ENCODE results near the gene CCDC97. TPM values are rescaled to one million over a fixed set of nuclear protein-coding genes. Genes with fewer than 3 reads are reported as not detected.

CCDC97 gene
- total RNA-seq, 2 donors from 2014 or later, result 24.7 to 43.1 TPM

DNA sequence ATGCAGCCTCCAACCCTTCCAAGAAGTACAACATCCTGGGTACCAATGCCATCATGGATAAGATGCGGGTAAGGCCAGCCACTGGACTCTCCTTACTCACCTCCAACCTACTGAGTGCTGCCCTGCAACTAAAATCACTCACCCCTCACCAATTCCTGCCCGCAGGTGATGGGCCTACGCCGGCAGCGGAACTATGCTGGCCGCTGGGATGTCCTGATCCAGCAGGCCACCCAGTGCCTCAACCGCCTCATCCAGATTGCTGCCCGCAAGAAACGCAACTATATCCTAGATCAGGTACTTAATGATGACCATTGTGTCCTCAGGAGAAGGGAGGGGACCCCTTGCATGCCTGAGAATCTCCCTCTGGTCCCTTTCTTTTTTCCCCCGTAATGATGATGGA, 15.6 kb upstream of the CCDC97 start:
- Mint-ChIP-seq H3K9me3 (no peaks in the 10 kb centered on the region), H3K27ac (peak overlapping the region in 1 of 2 donors; percentile 70), H3K36me3 (peaks cover 41 to 49% of the 10 kb centered on the region in 2 donors)
- ATAC-seq, result no peak
- DNase-seq (ENCODE audit: low spot score in 2 of 2), result no peak

DNA sequence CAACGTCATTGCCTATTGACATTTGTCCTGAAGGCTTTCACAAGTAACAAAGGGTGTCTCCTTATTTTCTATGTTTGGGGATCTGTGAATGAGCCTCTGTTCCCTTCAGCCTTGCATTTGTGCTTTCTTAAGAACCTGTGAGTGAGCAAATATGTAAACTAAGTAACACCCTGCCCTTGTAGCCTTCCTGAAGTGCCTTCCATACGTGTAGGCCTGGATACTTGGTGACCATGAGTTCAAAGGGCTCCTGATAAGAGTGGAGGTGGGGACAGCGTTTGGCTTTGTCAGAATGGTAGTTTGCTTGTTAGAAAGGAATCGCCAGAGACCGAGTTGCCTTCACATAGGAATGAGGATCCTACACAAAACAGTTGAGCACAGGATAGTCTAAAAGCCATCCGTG, 14.5 kb upstream of the CCDC97 start:
- H3K9me3 Mint-ChIP-seq, result no peaks in the 10 kb centered on the region
- peak overlapping the region; percentile 16 to 85 for H3K27ac Mint-ChIP-seq
- ATAC-seq, result no peak
- no peak for DNase-seq (ENCODE audit: low spot score in 2 of 2)
- H3K36me3 Mint-ChIP-seq, result peaks cover 50 to 60% of the 10 kb centered on the region in 2 donors

DNA sequence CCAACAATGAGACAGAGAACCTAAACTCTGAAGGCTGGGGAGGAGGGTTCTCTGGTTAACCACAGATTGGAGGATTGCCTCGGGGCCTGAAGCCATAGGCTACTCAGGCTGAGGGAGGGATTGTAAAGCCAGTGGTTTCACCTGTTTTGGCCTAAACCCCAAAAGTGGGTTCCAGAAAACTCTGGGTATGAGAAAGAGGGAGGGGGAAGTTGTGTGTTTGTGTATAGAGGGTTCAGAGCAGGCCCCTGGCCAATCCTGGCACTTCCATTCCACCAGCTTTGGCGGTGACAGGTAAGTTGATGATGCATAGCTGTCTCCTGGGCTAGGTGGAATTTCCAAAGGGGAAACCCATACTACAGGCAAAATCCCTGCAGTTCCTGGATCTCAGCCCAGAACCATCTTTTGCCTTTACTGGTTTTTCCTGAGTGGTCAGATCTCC, 13.5 kb upstream of the CCDC97 start:
- peak in 1 of 2 donors; percentile 54 for ATAC-seq
- no peaks in the 10 kb centered on the region for H3K9me3 Mint-ChIP-seq
- H3K27ac Mint-ChIP-seq, result peak overlapping the region; percentile 85 to 95
- H3K36me3 Mint-ChIP-seq, result peaks cover 59 to 66% of the 10 kb centered on the region in 2 donors
- no peak for DNase-seq (ENCODE audit: low spot score in 2 of 2)

DNA sequence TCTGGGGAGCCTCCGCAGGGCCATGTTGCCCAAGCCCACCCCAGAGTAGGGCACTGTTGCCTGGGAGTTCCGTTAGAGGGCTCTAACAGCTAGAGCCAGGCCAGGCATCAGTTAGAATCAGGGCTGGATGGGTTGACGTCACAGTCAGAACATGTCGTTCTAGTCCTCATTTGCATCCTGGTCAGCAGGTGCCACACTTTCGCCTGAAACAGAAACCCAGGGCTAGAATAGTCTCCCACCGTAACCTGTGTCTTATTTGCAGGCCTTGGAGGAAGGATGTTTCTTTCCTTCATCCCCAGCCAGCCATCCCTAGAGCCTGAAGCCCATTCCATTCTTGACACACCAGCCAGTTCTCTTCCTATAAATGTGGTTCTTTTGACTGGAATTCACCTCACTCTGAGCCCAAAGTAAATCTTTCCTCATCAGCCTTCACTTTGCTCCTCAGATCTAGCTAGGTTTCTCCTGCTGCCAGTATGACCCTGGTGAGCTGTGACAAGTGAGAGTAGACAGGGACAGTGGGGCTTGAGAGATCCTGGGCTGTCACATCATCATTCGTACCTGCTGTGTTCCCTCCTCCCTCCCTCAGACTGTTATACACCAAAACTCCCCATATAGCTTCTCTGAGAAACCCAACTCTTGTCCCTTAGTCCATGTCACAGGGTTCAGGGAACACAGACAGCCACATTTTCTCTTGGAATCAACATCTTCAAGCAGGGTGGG, 12.2 kb upstream of the CCDC97 start:
- Mint-ChIP-seq H3K9me3 (no peaks in the 10 kb centered on the region), H3K36me3 (peaks cover 63 to 64% of the 10 kb centered on the region in 2 donors), H3K27ac (peak overlapping the region; percentile 85 to 95)
- DNase-seq (ENCODE audit: low spot score in 2 of 2) (no peak), ATAC-seq (peak in 1 of 2 donors; percentile 17)

DNA sequence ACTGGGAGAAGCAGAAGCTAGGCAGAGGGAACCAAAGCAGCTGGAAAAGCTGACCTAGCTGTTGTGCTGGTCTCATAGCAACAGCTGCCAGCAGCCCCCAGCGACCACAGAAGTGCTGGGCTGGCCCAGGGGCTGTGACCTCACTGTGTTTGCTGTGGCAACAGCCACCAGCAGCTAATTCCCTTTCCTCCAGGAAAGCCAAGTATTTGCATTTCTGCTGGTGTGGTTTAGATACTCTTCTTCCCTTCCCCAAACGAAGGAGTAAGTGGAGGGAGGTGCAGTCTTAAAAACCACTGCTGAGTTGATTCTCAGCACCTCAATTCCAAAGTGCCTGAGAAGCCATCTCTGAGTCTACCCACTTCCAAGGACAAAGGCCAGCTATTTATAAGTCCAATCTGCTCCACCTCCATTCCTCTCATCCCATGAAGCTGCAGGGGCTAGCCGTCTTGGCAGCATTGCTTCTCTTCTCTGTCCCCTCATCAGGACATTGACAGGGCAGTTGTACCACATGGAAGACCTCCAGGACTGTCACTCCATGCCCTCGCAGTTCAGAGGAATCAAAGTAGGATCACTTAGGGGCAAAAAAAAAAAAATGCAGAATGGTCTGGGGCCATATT, 11.5 kb upstream of the CCDC97 start:
- H3K9me3 Mint-ChIP-seq, result no peaks in the 10 kb centered on the region
- DNase-seq (ENCODE audit: low spot score in 2 of 2), result no peak
- peaks cover 64 to 66% of the 10 kb centered on the region in 2 donors for H3K36me3 Mint-ChIP-seq
- H3K27ac Mint-ChIP-seq, result peak overlapping the region; percentile 85 to 95
- peak in 1 of 2 donors; percentile 35 for ATAC-seq

DNA sequence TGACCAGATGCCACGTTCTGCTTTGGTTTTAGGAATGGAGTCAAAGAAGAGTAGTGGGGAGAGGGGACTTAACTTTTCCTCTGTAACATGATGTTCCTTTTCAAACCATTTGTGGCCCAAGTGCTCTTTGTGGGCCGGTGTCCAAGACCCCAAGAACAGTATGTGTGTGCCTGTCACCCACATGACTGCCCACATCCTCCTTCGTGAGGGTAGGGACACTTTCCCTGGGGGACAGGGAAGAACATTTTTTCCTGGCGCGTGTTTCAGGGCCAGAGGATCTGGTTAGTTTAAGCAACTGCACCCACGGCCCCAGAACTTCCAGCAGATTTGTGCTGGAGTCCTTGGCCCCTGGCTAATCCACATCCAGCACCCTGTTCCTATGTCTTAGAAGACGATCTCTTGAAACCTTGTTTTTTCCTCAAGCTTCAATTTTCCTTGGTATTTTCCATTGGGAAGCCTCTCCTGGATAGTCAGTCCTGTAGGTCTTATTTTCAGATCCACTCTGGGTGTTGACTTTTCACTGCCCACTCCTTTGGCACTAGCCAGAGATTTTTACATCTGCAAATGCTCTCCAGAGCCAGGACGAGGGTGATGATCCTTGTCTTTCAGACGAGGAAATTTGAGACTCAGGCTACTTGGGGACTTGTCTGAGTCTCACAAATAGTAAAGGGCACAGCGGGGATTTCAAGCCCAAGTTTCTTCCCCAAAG, 10.8 kb upstream of the CCDC97 start:
- no peak for DNase-seq (ENCODE audit: low spot score in 2 of 2)
- Mint-ChIP-seq H3K36me3 (peaks cover 63 to 66% of the 10 kb centered on the region in 2 donors), H3K27ac (peak overlapping the region in 1 of 2 donors; percentile 85), H3K9me3 (no peaks in the 10 kb centered on the region)
- ATAC-seq, result no peak

DNA sequence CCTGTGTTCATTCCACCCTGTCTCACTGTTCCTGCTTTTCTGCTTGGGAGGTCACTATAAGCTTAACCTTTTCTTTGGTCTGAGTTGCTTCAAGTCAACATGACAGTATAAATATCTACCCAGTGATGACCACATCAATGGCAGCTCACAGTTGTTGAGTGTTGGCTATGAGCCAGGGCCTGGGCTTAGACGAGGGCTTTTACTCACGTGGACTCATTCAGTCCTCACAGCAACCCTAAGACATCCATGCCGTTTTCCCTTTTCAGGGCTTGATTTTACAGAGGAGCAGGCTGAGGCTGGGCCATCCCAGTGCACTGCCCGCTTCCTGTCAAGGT, 10.2 kb upstream of the CCDC97 start:
- Mint-ChIP-seq H3K27ac (peak overlapping the region in 1 of 2 donors; percentile 85), H3K36me3 (peaks cover 62 to 64% of the 10 kb centered on the region in 2 donors), H3K9me3 (no peaks in the 10 kb centered on the region)
- DNase-seq (ENCODE audit: low spot score in 2 of 2) (no peak), ATAC-seq (no peak)

DNA sequence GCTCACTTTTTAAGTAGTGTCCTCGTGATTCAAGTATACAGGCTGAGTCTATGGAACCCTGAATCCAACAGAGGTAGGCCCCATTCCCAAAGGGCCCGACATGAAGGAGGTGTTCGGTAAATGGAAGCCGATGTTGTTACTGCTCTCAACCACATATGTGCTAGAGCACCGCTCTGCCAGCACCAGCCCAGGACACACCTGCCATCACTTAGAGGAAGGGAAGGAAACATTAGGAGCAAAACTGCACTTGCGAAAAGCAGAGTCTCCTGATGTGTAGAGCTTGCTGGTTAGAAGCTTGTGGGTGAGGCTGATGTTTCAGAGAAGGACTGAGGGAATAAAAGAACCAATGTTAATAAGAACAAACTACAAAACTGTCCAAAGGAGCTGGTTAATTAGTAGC, 9.4 kb upstream of the CCDC97 start:
- ATAC-seq (no peak), DNase-seq (ENCODE audit: low spot score in 2 of 2) (no peak)
- Mint-ChIP-seq H3K36me3 (peaks cover 60 to 63% of the 10 kb centered on the region in 2 donors), H3K9me3 (no peaks in the 10 kb centered on the region), H3K27ac (peak overlapping the region; percentile 48 to 85)

DNA sequence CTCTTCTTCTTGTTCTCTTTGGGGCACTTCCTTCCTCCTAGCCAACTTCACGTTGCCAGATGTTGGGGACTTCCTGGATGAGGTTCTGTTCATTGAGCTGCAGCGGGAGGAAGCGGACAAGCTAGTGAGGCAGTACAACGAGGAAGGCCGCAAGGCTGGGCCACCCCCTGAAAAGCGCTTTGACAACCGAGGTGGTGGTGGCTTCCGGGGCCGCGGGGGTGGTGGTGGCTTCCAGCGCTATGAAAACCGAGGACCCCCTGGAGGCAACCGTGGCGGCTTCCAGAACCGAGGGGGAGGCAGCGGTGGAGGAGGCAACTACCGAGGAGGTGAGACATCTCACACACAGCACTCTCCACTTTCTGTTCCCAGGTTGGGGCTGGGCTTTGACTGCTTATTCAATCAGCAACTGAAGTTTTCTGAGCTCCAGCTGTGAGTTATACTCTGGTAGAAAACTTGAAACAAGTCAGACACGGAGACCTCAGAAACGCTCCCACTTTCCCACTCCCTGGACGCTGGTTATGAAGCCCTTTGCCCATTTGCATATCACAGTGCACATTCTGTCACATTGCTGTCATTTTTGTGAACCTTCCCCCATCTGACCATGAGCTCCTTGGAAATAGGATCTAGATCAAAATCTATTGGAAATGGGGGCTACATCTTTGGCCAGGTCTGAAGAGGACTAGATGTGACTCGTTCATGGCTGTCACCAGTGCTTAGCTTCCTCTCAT, 7.2 kb upstream of the CCDC97 start:
- peak; percentile 72 to 85 for ATAC-seq
- peak overlapping the region; percentile 85 to 95 for H3K27ac Mint-ChIP-seq
- H3K36me3 Mint-ChIP-seq, result peaks cover 48 to 63% of the 10 kb centered on the region in 2 donors
- peak; percentile 71 to 80 for DNase-seq (ENCODE audit: low spot score in 2 of 2)
- no peaks in the 10 kb centered on the region for H3K9me3 Mint-ChIP-seq

DNA sequence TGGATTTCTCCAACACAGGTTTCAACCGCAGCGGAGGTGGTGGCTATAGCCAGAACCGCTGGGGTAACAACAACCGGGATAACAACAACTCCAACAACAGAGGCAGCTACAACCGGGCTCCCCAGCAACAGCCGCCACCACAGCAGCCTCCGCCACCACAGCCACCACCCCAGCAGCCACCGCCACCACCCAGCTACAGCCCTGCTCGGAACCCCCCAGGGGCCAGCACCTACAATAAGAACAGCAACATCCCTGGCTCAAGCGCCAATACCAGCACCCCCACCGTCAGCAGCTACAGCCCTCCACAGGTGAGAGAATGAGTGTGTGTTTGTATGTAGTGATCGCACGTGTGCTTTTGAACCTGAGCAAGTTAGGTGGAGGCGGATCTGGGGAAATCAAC, 6.0 kb upstream of the CCDC97 start:
- H3K36me3 Mint-ChIP-seq, result peaks cover 46 to 63% of the 10 kb centered on the region in 2 donors
- ATAC-seq, result no peak
- no peak for DNase-seq (ENCODE audit: low spot score in 2 of 2)
- H3K27ac Mint-ChIP-seq, result peak overlapping the region; percentile 85 to 95
- H3K9me3 Mint-ChIP-seq, result no peaks in the 10 kb centered on the region

DNA sequence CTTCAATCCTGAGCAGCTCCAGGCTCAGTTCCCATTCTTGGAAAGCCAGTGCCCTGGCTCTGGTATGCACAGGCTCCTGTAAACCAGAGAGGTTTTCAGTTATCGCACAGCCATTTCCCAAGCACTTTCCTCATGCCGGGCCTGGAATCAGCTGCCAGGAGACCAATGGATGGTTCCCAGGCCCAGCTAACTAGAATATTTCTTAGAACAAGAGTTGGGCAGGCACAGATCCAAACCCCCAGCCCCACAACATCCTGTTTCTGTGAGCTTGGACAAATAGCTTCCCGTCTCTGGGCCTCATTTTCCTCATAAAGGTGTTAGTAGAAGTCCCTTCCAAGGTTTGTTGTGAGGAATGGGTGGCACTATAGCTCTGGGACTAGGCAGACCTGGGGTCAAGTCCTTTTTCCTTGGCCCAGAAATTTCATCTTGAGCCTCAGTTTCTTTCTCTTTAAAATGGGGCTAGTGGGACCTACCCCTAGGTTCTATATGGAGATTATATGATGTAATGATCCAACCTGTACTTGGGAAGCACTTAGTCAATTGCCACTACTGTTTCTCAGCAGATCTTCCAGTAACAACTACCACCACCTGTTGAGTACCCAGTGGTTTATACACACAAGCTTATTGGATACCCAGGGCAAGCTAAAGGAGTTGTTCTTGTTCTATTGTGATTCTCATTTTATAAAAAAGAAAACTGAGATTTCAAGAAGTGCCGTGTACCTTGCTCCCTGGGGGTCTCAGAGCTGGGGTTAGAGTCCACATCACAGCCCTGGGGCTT, 5.1 kb upstream of the CCDC97 start:
- no peaks in the 10 kb centered on the region for H3K9me3 Mint-ChIP-seq
- H3K27ac Mint-ChIP-seq, result peak overlapping the region; percentile 85 to 89
- peaks cover 42 to 60% of the 10 kb centered on the region in 2 donors for H3K36me3 Mint-ChIP-seq
- no peak for DNase-seq (ENCODE audit: low spot score in 2 of 2)
- no peak for ATAC-seq

DNA sequence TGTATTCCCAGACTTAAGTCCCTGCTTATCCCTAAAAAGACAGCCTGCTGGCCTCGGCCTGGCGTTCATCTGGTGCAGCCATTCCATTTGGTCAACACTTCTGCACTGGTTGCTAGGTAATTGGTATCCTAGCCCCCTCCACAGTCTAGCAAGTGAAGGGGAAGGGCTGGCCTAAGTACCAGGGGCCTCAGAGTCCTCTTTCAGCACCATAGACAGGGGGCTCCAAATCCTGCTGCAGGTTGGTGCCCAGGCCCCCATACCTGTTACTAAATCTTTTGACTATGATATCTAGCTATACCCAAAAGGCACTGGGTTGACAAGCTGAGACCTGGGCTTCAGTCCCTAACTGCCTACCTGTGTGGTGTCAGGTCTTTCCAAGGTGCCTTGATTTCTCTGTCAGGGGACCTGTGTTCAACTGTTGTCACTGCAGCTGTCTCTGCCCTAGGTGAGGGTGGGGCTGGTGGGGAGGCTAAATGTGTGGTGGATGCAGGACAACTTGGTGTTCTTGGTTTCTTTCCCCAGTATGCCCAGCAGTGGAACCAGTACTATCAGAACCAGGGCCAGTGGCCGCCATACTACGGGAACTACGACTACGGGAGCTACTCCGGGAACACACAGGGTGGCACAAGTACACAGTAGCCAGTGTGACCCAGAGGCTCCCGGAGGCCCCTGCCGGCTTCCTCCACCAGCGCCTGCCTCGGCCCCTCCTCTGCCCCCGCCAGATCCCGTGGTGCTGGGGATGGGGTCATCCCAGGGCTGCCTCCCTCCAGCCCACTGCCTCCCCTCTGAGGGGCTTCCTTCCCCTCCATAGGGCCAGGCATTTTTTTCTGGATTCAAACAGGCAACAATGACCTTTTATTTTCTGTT, 3.8 kb upstream of the CCDC97 start:
- ATAC-seq (no peak), DNase-seq (ENCODE audit: low spot score in 2 of 2) (no peak)
- Mint-ChIP-seq H3K36me3 (peaks cover 43 to 58% of the 10 kb centered on the region in 2 donors), H3K27ac (peak overlapping the region; percentile 97 to 99), H3K9me3 (no peaks in the 10 kb centered on the region)

DNA sequence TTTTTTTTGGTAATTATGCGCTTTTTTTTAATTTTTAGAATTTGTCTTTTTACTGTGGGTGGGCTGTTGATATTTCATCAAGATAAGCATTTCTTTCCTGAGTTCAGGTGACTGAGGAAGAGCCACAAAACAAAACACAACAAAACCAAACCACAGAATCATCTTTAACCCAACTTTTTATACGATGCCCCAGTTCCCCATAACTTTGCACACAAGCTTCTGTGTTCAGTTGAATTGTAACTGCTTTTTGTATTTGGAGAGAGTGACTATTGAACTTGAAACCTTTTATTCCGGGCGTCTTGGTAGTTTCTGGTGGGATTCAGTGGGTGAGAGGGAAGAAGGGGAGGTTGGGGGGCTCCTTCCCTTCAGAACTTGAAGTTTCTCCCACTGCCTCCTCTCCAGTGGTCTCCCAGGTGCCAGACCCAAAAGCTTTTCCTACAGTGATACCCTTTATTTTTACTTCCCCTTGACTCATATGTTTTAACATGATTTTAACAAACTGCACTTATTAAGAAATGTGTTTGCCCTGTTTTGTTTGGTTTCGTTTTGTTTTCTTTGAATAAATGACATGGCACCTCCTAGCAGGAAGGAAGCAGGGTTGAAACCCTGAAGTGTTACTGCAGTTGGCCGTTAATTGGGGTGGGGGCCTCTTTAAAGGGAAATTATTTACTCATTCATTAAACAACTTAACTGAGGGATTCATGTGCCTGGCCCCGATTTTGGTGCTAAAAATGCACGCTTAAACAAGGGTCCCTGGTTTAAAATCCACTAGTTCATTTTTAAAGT, 2.7 kb upstream of the CCDC97 start:
- Mint-ChIP-seq H3K27ac (peak overlapping the region; percentile 97 to 99), H3K36me3 (peaks cover 36 to 53% of the 10 kb centered on the region in 2 donors), H3K9me3 (no peaks in the 10 kb centered on the region)
- no peak for DNase-seq (ENCODE audit: low spot score in 2 of 2)
- ATAC-seq, result no peak

DNA sequence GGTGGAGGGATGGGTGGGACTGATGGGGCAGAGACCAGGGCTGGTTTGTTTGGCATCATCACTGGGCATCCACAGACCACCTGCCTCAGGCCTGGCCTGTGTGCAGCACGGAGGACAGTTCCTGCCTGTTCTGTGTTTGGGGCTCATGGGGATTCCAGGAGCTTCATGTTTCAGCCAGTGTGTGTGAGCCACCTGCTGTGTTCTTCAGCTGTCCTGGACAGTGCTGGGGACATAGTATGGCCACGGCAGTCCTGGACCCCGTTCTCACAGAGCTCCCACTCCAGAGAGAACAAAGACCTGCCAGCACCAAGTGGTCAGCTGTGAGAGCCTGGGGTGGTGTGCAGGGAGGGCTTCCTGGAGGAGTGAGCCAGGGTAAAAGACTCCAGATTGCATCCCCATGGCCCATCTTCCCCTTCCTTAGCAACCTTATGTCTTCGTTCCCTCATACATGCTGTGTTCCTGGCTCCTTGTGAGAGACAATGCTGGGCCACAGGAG, 2.0 kb upstream of the CCDC97 start:
- DNase-seq (ENCODE audit: low spot score in 2 of 2), result no peak
- no peaks in the 10 kb centered on the region for H3K9me3 Mint-ChIP-seq
- peaks cover 36 to 47% of the 10 kb centered on the region in 2 donors for H3K36me3 Mint-ChIP-seq
- H3K27ac Mint-ChIP-seq, result peak overlapping the region; percentile 97 to 99
- peak; percentile 3 to 8 for ATAC-seq

Data from activated naive CD4-positive, alpha-beta T cell treated with anti-CD3 and anti-CD28 coated beads, Interleukin-2, amount 50 U/mL, for 72 hours (primary cell).